HPDE6-E6E7 (cell line): ENCODE results near the gene GALNT13.

Experiments
- DNase-seq: peaks from one replicate; pipeline ENCODE4 v3.0.0; 2011; ENCODE audit warnings: missing footprints; ENCODE audit errors: extremely low spot score

The GALNT13 gene

GRCh38 chr2:154480521-154480920 lies 608.8 kb downstream of the GALNT13 start:
- no peak for DNase-seq

GRCh38 chr2:154481336-154481735 lies 609.6 kb downstream of the GALNT13 start:
- DNase-seq = no peak

- DNase-seq = peak; percentile 8
These were observed 612.8 kb downstream of the GALNT13 start for GRCh38 chr2:154484338-154485099.

- no peak for DNase-seq
These were observed 617.1 kb downstream of the GALNT13 start for GRCh38 chr2:154488801-154489200.

GRCh38 chr2:154489266-154489858 lies 617.6 kb downstream of the GALNT13 start:
- DNase-seq = no peak

GRCh38 chr2:154490530-154490929 lies 618.8 kb downstream of the GALNT13 start:
- DNase-seq = no peak

- no peak for DNase-seq
These were observed 623.7 kb downstream of the GALNT13 start for GRCh38 chr2:154495455-154495868.

- no peak for DNase-seq
These were observed 625.3 kb downstream of the GALNT13 start for GRCh38 chr2:154497019-154497418.
